NCI-H774 (cell line): ENCODE data around the gene TTC39A.

Experiments used
- DNase-seq: peaks from one replicate; lab custom pipeline; 2025; lab: John Stamatoyannopoulos, UW

The TTC39A gene

GRCh38 chr1:51330331-51331201, at the start of gene TTC39A:
Gene TTC39A (minus strand): TSS chr1:51330562. CDS start chr1:51330477, 85 bp downstream.
- peak; percentile 49 for DNase-seq

DNA sequence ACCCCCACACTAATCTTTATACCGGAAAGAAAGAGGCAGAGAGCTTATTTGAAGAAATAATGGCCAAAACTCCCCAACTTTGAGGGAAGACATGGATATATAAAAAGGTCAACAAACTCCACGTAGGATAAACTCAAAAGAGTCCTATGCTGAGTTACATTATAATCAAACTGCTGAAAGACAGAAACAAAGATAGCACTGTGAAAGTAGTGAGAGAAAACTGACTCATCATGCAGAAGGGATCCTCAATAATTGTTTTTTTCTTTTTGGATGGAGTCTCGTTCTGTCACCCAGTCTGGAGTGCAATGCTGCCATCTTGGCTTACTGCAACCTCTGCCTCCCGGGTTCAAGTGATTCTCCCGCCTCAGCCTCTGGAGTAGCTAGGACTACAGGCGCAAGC, 48.5 kb upstream of the TTC39A start:
- DNase-seq: no peak

- no peak for DNase-seq
Observed at GRCh38 chr1:51373898-51374297, 43.5 kb upstream of the TTC39A start.

GRCh38 chr1:51372561-51372960, 42.2 kb upstream of the TTC39A start:
- no peak for DNase-seq

DNA sequence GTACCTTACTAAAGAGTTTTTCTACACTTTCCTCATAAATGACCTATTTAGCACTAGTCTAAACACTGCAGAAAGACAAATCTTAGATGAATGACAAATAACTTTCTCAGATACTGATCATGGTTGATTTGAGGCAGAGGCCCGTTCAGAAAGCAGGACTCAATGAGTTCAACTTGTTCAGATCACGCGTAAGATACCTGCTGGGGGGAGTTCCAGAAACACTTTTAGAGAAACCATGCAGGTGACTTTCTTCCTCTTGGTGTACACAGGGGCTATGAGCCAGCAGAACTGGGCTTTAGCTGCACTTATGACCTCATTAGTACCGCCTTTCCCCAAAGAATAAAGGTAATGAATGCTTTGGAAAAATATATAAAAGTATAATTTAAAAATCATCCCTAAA, 38.8 kb upstream of the TTC39A start:
- no peak for DNase-seq

DNA sequence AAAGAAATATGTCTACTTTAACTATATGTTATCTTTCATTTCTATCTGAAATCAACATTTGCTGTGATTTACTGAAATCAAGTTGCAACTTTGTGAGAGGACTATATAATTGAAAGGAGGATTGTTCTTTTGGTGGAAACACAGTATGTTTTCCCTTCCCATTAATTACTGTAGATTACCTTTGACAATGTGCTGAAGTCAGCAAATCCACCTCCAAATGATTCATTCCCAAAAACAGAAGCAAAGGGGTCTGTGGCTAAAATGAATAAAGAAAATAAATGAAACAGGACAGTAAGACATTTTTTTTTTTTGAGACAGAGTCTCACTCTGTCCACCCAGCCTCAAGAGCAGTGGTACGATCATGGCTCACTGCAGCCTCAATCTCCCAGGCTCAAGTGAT, 35.4 kb upstream of the TTC39A start:
- DNase-seq: no peak

GRCh38 chr1:51359879-51360278, 29.5 kb upstream of the TTC39A start:
- no peak for DNase-seq

DNA sequence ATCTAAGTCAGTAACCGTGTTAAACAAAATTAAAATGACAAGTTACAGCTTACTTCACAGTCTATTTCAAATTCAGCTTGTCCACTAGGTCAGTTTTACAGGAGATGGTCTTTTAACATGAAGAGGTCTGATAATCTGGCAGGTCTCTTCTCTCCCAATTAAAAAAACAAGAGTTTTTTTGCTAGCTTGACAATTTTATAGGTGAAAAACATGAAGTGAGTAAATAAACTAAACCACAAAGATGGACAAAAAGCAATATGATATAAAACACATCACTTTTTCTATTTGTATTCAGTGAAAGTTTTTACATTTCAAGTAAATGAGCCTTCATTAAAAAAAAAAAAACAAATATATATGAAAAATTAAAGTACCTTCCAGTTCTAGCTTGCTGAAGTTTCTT, 25.0 kb upstream of the TTC39A start:
- no peak for DNase-seq

- no peak for DNase-seq
Observed at GRCh38 chr1:51354416-51354815, 24.1 kb upstream of the TTC39A start.

- no peak for DNase-seq
Observed at GRCh38 chr1:51351907-51352306, 21.5 kb upstream of the TTC39A start.

DNA sequence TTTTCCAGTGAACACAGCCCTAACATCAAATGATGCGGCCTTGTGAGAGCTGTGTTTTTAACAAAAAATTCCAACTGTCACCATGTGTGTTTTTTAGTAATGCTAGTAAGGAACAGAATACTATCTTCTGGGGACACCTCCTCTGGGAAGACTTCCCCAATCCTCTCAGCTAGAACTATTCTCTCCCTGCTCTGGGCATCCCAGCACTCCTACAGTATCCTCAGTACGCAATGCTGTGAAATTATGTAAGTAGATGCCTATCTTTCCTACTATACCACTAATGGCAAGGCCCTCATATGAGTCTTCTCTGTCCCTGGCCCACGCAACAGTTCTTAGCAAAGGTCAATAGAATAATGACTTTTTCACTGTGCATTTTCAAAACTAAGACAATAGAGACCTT, 19.5 kb upstream of the TTC39A start:
- no peak for DNase-seq

- no peak for DNase-seq
Observed at GRCh38 chr1:51348147-51348527, 17.8 kb upstream of the TTC39A start.

- no peak for DNase-seq
Observed at GRCh38 chr1:51347398-51348146, 17.2 kb upstream of the TTC39A start.

DNA sequence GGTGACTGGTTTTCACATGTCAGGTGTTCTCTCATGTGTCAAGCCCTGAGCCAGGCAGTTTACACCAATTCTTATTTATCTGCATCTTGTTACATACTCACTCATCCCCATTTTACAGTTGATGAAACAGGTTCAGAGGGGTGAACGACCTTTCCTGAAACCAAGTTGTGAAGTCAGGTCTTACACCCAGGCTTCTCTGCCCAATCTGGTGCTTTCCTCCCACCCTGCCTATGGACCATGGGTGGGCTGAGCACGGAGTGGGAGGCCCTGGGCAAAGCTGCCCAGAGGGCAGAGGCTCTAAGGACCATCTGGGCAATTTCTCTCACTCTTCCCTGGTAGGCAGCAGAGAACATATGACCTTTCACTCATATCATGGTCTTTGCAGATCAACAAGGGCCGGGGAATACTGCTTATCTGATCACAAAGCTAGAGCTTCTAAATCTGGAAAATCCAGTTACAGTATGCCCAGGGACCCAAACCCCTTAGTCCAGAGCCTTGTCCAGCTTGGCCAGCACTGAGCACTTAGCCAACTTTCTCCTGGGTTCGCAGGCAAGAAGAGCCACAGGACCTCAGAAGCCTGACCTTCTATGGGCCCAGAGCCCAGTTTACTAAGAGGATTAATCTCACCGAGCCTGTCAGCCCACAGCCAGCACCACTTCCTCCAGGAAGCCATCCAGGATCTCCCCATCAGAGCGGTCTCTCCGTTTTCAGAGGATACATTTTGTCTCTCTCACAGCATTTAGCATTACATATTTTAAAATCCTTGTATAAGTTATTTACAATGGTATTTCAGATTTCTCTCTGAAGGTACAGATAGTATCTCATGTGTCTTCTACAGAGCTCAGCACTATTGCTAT, 16.0 kb upstream of the TTC39A start:
- DNase-seq: no peak

- no peak for DNase-seq
Observed at GRCh38 chr1:51345300-51345687, 14.9 kb upstream of the TTC39A start.

GRCh38 chr1:51344602-51345299, 14.4 kb upstream of the TTC39A start:
- DNase-seq: peak; percentile 35

- no peak for DNase-seq
Observed at GRCh38 chr1:51344276-51344601, 13.9 kb upstream of the TTC39A start.

- DNase-seq: no peak
Observed at GRCh38 chr1:51343624-51344023, 13.3 kb upstream of the TTC39A start.

- DNase-seq: no peak
Observed at GRCh38 chr1:51342591-51343206, 12.3 kb upstream of the TTC39A start.

GRCh38 chr1:51341876-51342496, 11.6 kb upstream of the TTC39A start:
- no peak for DNase-seq

GRCh38 chr1:51340380-51340779, 10.0 kb upstream of the TTC39A start:
- DNase-seq: no peak
